Activated T-cell treated with anti-CD3 and anti-CD28 coated beads for 1 hour (primary cell): ENCODE results near the gene APC2.

Experiments
- DNase-seq: peaks from one replicate; pipeline ENCODE4 v3.0.0-alpha.2; 2020; ENCODE audit warnings: low read depth

The APC2 gene, protein sequence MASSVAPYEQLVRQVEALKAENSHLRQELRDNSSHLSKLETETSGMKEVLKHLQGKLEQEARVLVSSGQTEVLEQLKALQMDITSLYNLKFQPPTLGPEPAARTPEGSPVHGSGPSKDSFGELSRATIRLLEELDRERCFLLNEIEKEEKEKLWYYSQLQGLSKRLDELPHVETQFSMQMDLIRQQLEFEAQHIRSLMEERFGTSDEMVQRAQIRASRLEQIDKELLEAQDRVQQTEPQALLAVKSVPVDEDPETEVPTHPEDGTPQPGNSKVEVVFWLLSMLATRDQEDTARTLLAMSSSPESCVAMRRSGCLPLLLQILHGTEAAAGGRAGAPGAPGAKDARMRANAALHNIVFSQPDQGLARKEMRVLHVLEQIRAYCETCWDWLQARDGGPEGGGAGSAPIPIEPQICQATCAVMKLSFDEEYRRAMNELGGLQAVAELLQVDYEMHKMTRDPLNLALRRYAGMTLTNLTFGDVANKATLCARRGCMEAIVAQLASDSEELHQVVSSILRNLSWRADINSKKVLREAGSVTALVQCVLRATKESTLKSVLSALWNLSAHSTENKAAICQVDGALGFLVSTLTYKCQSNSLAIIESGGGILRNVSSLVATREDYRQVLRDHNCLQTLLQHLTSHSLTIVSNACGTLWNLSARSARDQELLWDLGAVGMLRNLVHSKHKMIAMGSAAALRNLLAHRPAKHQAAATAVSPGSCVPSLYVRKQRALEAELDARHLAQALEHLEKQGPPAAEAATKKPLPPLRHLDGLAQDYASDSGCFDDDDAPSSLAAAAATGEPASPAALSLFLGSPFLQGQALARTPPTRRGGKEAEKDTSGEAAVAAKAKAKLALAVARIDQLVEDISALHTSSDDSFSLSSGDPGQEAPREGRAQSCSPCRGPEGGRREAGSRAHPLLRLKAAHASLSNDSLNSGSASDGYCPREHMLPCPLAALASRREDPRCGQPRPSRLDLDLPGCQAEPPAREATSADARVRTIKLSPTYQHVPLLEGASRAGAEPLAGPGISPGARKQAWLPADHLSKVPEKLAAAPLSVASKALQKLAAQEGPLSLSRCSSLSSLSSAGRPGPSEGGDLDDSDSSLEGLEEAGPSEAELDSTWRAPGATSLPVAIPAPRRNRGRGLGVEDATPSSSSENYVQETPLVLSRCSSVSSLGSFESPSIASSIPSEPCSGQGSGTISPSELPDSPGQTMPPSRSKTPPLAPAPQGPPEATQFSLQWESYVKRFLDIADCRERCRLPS (N-terminal part only)

DNA sequence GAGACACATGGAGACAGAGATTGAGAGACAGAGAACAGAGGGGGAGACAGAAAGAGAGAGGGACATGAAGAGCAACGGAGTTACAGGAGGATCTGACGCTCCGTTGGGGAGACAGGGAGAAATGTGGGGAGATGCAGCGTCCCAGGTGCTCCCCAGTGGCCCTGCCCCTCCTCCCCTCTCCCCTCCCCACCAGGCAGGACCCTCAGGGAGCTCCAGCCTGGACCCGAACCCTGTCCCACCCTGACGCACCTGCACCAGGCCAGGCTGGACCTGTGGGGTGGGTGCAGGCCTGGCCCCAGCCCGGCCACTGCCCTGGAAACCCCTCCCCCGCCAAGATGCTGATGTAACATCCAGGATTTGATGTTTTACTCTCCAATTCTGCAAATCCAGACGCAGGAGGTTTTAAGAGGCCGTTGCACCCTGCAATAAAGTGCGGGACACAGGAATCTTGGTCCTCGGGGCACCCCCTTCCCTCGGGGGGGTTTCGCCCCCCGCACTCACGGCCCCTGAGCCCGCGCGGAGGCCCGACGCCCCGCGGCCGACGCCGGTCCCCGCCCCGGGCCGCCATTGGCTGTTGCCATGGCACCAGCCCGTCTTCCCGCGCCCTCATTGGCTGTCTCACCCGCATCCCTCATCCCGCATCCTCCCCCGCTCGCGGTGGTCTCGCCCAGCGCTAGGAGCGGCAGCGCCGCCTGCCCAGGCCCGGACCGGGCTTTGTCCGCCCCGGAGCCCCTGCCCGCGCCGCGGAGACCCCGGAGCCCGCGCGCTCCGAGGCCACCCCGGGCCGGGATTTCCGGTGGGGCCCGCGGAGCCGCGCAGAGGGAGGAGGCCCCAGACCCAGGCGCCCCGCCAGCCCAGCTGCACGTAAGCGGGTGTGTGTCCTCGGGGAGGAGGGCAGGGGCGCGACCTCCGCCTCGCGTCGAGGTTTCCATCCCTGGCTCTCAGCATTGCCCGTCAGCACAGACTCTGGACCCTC, at the start of gene APC2:
Gene APC2, plus strand, starts transcription at position 655 of the 976 bp plus-strand sequence. CDS start 2,881 bp downstream, outside the sequence.
- DNase-seq: no peak

DNA sequence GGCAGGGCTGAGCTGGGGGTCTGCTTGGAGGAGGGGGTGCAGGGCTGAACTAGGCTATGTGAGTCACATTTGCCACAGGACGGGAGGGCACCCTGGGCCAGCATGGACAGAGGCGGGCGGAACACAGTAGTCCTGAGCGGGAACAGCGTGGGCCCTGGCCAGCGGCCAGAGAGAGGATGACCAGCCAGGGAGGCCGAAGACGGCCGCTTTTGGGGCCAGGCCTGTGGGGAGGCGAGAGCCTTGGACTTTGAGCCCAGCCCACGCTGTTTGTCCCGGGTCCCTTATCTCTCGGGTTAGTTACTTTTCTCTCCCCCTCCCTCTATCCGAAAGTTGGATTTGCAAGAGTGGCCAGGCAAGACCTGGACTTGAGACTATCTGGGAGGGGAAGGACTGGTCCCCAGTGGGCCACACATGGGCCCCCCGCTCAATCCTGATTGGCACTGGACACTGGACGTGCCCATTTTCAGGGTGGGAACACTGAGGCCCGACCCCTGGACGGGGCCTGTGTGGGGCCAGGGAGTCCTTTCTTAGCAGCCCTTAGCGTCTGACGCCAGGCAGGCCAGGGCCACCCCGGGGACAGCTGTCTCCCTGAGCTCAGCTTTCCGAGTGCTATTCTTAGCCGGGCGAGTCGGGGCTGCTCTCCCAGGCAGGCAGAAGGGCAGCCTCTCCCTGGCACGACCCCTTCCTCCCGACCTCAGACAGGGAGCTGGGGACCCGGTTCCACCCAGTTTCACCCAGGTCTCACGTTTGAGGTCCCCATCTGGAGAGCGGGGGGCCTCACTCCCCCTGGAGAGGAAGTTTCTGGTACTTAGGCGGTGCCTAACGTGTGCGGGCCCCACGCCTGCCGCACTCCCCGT, 49.4 kb upstream of the APC2 start:
- no peak for DNase-seq

DNA sequence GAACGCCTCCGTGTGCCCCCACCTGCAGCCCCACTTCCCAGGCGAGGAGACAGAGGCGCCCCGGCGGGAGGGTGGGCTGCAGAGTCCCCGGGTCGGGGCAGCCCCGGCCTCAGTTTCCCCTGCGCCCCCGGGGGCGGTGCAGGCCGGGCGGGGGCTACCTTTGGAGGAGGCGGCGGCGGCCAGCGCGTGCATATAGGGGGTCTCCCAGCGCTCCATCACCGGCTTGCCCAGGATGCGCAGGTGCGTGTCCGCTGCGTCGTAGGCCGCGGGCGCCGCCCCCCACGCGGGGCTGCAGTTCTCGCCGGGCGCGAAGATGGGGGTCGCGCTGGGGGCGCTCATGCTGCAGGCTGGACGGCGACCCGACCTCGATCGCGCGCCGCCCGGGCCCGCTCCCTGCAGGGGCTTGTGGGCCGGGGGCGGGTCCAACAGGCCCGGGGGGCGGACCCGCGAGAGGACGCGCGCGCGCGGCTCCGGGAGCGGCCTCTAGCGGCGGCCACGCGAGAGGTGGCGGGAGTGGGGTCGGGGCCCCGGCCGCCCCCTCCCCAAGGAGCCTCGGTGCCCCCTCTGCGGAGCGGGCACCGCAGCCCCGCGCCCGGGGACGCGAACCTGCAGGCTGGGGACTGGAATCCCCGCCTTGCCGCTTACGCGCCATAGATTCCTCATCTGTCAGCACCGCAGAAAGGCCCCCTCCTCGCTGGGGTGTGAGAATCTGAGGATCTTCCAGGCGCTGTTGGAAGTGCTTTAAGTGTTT, 48.6 kb upstream of the APC2 start, which contains the start of gene GAMT:
Gene GAMT, minus strand, starts transcription at position 405 of the 751 bp plus-strand sequence. Its CDS starts 66 bp downstream, at position 339.
- DNase-seq: peak; percentile 55

DNA sequence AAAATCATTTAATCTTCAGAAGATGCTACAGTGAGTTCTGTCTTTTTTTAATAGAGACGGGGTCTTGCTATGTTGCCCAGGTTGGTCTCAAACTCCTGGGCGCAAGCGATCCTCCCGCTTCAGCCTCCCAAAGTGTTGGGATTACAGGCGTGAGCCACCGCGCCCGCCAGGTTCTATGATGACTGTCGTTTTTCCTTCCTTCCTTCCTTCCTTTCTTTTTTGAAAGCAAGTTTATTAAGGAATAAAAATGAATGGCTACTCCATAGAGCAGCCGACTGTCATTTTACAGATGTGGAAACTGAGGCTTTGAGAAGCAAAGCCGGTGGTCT, 48.1 kb upstream of the APC2 start:
- DNase-seq: no peak

DNA sequence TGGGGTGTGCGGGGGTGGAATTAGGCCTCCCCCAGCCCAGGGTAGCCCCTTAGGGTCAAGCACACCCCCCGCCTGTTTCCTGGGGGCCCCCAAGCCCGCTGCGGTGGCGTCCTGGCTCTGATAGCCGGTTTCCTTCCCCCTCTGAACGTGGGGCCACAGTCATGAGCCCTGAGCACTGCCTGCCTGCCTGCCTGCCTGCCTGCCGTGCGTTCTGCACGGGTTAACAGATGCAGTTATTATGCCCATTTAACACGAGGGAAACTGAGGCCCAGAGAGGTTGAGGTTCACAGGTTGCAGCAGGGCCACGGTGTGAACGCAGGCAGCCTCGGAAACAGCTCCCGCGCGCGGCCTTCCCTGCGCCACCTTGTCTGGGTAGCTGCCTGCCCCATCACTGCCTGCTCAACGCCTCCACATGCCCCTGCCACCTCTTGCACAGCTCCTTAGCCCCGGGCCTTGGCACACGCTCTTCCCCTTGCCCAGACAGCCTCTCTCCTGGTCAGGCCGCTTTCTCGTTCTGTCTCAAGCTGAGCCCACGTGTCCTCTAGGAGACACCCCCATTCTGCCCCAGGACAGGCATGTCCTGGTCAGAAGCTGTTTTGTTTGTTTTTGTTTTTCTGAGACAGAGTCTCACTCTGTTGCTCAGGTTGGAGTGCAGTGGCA, 47.4 kb upstream of the APC2 start:
- no peak for DNase-seq

DNA sequence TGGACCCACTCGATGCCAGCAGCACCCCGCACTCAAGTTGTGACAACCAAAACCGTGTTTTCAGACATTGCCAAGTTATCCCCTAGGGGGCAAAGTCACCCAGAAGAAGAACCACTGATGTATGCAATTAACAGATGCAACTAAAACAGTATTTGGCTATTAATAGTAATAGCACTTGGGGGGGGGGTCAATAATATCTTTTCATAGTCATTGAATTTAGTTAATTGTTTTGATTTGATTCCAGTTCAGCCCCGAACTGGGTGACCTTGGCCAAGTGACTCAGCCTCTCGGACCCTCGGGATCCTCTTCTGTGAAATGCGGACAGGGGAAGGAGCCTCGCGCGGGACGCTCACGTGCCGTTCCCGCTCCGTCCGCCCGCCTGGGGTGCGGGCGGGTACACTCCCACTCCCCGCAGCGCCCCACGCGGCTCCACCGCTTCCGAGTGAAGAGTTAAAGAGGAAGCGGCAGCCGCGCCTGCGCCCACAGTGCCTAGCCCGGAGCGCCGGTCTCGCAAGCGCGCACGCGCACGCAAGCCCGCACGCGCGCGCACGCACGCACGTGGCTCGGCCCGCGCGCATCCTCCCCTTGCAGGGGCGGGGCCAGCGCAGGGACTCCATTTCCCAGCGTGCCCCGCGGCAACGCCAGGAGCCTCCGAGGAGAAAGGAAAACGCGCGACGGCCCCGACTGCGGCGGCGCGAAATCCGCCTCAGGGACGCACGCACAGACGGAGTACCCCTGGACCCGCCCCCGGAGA, 43.0 kb upstream of the APC2 start:
- DNase-seq: peak; percentile 99

DNA sequence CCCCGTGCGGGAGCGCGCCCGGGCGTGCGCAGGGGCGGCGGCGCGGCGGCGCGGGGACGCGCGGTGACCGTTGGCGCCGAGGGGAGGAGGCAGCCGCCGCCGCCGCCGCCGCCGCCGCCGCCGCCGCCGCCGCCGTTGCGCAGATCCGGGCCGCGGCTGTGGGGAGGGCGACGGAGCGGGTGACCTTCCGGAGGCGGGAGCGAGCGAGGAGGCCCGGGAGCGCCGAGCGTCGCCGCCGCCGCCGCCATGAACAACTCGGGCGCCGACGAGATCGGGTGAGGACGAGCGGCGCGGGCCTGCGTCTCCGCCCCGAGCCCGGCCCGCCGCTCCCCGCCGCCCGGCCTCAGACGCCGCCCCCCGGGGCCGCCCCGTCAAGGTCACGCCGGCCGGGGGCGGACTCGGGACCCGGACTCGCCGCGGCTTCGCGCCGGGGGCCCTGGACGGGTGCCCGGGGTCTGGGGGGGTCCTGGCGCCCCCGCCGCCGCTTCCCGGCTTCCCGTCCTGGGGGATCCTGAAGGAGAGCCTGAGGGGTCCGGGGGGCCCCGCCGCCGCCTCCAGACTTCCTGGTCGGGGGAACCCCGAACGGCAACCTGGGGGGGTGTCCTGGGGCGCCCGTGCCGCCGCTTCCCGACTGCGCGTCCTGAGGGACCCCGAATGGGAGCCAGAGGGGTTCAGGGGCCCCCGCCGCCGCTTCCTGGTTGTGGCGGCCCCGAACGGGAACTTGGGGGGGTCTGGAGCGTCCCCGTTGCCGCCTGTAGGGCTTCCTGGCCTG, 42.2 kb upstream of the APC2 start, which contains the start of gene DAZAP1:
Gene DAZAP1, plus strand, starts transcription at position 59 of the 772 bp plus-strand sequence. Its CDS starts 188 bp downstream, at position 247.
- peak; percentile 31 for DNase-seq

DNA sequence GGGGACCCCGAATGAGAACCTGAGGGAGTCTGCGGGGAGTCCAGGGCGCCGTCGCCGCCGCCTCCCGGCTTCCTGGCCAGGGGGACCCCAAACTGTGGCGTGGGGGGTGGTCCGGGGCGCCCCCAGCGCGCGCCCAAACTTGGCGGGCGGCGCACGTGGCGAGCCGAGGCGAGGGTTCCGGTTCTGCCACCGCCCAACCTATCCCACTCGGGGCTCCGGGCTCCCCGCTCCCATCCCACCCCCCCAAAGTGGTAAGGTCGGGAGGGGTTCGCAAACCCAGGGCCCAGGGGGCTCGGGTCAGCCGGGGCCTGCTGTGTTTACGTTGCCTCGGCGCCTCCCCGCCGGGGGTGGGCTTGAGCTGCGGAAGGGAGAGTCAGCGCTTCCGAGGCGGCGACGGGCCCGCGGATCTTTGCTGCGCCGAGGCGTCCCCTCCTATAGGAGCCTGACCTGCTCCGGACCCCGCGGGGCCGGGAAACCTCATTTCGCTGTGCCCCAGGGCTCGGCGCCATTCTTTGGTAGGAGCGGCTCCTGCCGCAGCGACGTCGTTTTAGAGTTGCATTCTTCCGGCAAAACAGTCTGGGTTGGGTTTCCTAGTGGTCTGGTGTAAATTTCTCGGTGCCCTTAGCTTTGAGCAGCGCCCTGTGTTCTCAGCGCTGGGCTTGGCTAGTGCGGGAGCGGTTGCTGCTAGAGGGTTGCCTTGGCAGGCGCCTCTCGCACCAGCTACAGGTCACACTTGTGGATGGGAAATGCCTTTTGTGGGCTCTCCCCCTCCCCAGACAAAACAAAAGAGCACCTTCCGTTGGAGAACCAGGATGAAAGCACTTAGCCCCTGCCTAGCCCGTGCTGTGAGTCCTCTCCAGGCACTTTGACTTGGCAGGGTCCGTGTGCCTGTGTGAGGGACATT, 41.4 kb upstream of the APC2 start:
- DNase-seq: peak; percentile 45

DNA sequence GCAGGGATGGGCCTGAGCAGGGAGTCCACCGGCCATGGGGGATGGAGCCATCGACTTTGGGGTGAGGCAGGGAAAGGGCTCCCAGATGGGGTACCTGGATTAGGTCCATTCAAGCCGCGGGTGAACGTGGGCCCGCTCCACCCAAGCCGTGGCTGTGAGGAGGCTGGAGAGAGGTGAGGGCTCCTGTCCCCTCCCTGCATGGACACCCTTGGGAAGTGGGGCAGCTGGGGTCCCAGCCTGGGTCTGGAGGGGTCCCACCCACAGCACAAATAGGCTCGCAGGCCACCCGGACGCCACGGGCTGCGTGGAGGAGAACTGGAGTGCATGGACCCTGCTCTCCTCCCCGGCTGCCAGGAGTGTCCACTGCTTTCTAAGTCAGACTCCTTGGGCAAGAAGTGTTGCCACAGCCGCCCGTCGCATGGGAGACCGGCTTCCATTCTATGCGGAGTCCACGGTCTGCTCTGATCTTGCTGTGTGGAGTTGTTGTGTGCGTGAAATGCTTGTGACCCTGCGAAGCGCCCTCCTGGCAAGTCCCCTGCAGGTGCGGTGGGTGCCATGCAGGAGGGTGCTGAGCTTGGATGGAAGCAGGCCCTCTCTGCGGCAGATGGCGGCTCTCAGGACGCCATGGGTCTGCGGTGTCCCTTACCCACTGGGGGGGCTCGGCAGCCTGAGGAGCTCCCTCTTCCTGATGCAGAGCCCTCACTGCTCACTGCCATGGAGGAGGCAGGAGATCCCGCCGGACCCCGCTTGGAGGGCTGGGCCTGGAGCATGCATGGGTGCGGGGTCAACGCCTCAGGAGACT, 40.5 kb upstream of the APC2 start:
- DNase-seq: no peak

DNA sequence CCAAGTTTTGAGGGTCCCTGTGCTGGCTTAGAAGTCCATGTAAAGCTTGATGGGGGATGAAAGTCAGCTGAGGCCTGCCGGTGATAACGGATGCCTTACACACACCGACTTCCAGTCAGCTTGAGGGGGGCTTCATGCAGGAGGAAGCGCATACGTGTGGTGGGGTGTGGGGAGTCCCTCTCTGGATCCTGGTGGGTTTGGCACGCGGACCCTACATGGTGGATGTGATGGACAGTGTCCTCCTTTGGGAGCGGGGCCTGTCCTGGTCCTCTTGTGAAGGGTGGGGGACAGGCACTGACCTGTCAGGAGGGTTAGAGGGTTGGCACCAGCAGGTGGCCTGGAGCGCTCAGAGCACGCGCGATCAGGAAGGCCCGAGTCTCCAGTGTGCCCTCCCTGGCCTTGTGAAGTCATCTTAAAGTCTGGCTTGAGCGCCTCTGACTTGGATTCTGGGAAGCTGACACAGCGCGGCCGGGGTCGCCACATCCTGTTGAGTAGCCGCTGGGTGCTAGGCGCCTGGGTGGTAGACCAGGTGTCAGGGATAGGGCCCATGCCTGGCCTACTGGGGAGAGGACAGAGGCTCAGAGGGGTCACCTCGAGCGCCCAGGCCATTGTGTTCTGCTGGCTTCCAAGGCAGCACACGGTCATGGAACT, 39.7 kb upstream of the APC2 start:
- no peak for DNase-seq

DNA sequence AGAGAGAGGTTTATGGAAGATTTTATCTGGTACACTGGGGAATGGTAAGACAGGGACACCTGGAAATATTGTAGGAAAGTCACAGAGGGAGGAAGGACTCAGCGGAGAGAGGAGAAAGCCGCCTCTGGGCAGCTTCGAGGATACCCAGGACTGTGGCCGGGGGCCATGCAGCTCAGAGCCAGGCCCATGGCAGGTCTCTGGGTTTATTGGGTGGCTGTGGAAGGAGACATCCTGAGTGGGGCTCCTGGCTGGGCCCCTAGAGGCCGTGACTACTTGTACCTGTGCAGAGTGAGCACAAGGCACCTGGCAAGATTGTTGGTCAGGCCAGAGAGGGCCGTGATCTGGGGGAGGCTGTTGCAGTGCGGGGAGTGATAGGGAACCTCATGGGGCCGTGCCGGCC, 39.1 kb upstream of the APC2 start:
- DNase-seq: no peak

DNA sequence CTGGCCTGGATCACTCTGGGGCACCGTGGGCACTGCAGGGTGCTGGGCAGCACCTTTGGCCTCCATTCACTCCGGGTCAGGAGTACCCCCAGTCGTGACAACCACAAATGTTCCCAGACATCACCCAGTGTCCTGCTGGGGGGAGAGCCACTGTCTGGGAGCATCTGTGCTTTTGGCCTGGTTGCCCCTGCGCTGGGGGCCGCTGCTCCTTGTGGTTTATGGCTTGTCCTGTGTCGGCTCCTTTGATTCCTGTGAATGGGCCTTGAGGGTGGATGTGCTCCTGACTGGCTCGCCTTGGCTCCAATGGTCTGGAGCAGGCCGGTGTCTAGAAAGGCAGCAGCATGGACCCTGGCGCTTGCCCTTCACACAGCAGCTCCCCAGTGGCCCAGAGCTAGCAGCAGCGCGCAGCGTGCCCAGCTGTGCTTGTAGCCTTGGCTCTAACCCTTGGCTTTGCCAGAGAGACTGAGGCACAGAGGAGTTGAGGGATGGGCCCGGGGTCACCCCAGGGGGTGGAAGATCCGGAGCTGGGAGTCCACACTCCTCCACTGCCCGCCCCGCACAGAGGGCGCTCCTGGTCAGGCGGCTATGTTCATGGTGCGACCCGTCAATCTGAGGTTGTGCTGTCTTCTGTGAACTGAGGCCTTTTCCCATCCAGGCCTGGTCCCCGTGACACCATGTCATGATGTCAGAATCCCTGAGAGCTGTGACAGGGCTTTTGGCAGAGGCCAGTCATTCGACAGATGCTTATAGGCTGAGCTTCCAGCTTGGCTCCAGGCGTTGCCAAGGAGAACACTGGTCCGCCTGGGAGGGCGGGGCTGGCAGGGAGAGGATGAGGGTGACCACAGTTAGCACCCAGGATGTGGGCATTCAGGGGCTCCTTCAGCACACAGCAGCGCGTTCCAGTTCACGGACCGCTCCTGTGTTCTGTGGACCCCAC, 38.4 kb upstream of the APC2 start:
- DNase-seq: no peak

DNA sequence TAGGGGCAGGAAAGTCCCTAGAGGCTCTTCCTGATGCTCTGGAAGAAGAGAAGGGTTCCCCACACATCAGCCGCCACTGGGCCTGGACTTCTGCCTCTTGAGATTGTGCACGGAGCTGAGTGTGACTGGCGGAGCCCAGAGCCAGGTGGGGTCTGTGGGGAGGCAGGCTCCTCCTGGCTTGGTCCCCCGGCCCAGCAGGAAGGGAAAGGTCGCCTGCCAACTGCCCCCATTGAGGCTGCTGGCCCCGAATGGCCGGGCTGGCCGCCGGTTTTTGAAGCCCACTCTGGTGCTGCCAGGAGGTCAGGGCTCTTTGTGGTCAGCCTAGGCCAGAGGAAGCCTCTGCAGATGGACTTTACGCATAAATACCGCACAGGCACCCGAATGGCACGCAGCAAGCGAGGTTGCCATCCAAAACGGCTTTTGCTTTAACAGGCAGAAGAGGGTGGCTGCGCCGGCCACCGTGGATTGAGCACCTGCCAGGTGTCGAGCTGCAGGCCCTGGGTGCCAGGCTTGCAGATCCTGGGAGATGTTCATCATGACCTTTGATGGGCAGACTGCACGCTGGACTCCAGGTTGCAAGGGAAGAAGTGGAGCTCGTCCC, 37.5 kb upstream of the APC2 start:
- DNase-seq: no peak
